RWPE2 (cell line): ENCODE results near the gene LPAR1.

Source experiments
- ATAC-seq: fragments of 200-7000 bp; cut with Tn5 transposase; 3 replicates; pipeline ENCODE4 v1.9.1; 2021; ENCODE audit warnings: low read depth
- DNase-seq: peaks from one replicate; pipeline ENCODE4 v3.0.0-alpha.2; 2020; ENCODE audit warnings: low spot score
- H3K27ac ChIP-seq: fragments of 450-650 bp; 2 replicates; pipeline ENCODE4 v1.5.1; 2017; ENCODE audit warnings: mild to moderate bottlenecking; ENCODE audit not compliant: poor library complexity, severe bottlenecking
- H3K27me3 ChIP-seq: fragments of 250-450 bp; sonication (Bioruptor Pico); 2 replicates; pipeline ENCODE4 v1.5.1; 2021; ENCODE audit warnings: mild to moderate bottlenecking, moderate library complexity; ENCODE audit not compliant: insufficient read depth, poor library complexity, severe bottlenecking
- H3K36me3 ChIP-seq: fragments of 250-450 bp; sonication (Bioruptor Pico); 2 replicates; pipeline ENCODE4 v1.5.1; 2020; ENCODE audit warnings: low read depth, mild to moderate bottlenecking, moderate library complexity
- H3K4me1 ChIP-seq: fragments of 250-450 bp; sonication (Bioruptor Pico); 2 replicates; pipeline ENCODE4 v1.5.1; 2021; ENCODE audit warnings: mild to moderate bottlenecking, moderate library complexity; ENCODE audit not compliant: insufficient read depth, poor library complexity, severe bottlenecking
- H3K4me3 ChIP-seq: fragments of 250-450 bp; sonication (Bioruptor Pico); 2 replicates; pipeline ENCODE4 v1.5.1; 2021; ENCODE audit warnings: mild to moderate bottlenecking, moderate library complexity; ENCODE audit not compliant: severe bottlenecking
- H3K9me3 ChIP-seq: fragments of 250-450 bp; sonication (Bioruptor Pico); 2 replicates; pipeline ENCODE4 v1.5.1; 2021; ENCODE audit warnings: mild to moderate bottlenecking, moderate library complexity; ENCODE audit not compliant: severe bottlenecking
- CTCF ChIP-seq: fragments of 450-650 bp; IDR thresholded peaks from one replicate; pipeline ENCODE4 v1.5.1; 2017; ENCODE audit warnings: mild to moderate bottlenecking, moderate library complexity; ENCODE audit not compliant: poor library complexity, severe bottlenecking

The LPAR1 gene

DNA sequence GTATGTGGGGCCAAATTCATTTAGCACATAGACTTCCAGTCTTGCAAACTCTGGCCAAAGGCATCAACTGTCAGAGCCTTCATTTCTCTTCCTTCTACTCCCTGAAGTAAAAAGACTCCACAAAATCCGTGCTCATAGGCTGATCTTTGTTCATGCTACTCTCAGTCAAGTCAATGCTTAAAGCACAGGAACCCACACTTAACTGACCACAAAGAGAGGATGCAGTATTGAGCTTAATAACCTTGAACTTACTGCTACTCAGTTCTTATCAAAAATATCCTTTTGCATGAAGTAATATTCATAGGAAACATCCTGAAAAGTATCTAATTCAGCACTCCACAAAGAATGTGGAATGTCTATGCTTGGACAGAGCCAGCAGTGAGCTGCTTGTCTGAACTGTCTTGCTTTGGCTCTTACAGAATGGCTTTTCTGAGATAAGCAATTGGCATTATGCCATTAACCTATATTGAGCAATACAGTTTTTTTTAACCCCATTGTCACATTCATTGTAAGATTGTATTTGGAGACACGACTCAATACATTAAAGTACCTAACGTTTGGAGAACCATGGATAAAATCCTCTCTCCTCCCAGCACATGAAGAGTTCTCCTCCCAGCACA lies 21.7 kb downstream of the LPAR1 start:
- ATAC-seq (peak; percentile 66), DNase-seq (no peak)
- no peak for TF ChIP-seq CTCF
- H3K27me3 ChIP-seq, result no peaks in the 10 kb centered on the region
- no peaks in the 10 kb centered on the region for H3K9me3 ChIP-seq
- peaks cover 51% of the 10 kb centered on the region for H3K4me1 ChIP-seq
- peak overlapping the region; percentile 6 for H3K27ac ChIP-seq
- H3K36me3 ChIP-seq, result peaks cover 6% of the 10 kb centered on the region
- no peak overlapping the region for H3K4me3 ChIP-seq

DNA sequence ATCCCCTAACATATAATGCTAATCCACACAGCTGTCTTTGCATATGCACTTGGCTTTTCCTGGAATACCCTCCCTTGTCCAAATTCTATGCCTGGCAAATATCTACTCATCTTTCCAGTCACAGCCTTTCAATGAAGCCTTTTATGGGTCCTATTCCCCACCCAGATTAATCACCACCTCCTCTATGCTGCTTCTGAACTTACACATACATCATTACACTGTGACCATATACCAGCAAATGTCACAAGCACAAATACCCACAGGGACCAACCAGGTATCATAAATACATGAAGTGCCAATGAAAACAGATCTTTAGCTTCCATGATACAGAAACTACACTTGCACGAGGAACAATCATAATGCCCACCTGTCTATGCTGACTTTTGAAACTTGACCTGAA lies 22.3 kb downstream of the LPAR1 start:
- TF ChIP-seq CTCF, result no peak
- H3K27ac ChIP-seq, result peak overlapping the region; percentile 6
- no peaks in the 10 kb centered on the region for H3K27me3 ChIP-seq
- no peaks in the 10 kb centered on the region for H3K9me3 ChIP-seq
- H3K4me3 ChIP-seq, result no peak overlapping the region
- no peak for DNase-seq
- ATAC-seq, result no peak; the same call in 2 of the 3 replicates
- peaks cover 46% of the 10 kb centered on the region for H3K4me1 ChIP-seq
- peaks cover 6% of the 10 kb centered on the region; the same call in 1 of the 2 replicates for H3K36me3 ChIP-seq

DNA sequence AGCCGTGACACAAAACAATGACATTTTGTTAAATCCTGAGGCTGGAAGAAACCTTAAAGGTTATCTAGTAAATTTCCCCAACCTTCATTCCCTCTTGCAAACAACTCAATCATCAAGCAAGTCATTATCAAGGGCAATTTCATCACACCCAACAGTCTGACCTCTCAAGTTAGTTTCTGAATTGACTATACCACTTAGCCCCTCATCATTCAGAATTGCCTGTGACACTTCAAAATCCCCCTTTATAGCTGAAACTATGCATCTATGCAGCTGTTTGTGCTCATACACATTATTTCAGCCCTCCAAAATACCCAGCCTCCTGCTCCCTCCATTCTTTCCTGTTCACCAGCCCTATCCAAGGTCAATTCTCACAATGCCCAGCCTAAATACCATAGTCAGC lies 24.6 kb downstream of the LPAR1 start:
- peaks cover 32% of the 10 kb centered on the region for H3K4me1 ChIP-seq
- no peaks in the 10 kb centered on the region for H3K9me3 ChIP-seq
- H3K27me3 ChIP-seq, result no peaks in the 10 kb centered on the region
- TF ChIP-seq CTCF, result no peak
- no peak overlapping the region for H3K4me3 ChIP-seq
- DNase-seq (no peak), ATAC-seq (no peak)
- no peak overlapping the region for H3K27ac ChIP-seq
- peaks cover 6% of the 10 kb centered on the region; the same call in 1 of the 2 replicates for H3K36me3 ChIP-seq

- no peaks in the 10 kb centered on the region for H3K9me3 ChIP-seq
- H3K27me3 ChIP-seq, result no peaks in the 10 kb centered on the region
- H3K36me3 ChIP-seq, result peaks cover 6% of the 10 kb centered on the region; the same call in 1 of the 2 replicates
- peaks cover 28% of the 10 kb centered on the region for H3K4me1 ChIP-seq
- H3K27ac ChIP-seq, result no peak overlapping the region
- no peak overlapping the region for H3K4me3 ChIP-seq
- TF ChIP-seq CTCF, result no peak
- ATAC-seq (no peak), DNase-seq (no peak)
These were observed 25.0 kb downstream of the LPAR1 start for GRCh38 chr9:111013250-111013649.
